GM10847 (cell line): ENCODE data around the gene IP6K3.

Source experiments
- POLR2A ChIP-seq: IDR thresholded peaks from 2 replicates; pipeline ENCODE4 v1.6.1; 2011; ENCODE audit not compliant: insufficient read length; ENCODE audit errors: extremely low read depth

The IP6K3 gene

DNA sequence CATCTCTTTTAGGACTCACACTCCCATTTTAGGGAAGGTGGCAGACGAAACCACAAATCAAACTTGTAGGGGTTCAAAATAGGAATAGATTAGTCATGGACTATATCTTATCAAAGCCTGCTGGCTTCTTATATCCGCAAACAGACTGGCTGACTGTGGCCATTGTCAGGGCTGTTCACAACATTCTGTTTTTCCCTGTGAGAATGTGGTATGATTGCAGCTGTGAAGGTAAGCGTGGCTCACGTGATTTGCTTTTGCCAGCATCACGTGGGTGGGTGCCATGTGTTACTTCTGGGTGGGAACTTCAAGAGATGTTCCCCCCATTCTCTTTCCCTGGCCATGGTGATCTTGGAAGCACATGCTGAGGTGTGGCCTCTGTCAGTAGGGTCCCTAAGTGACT, 5.9 kb downstream of the IP6K3 start:
- TF ChIP-seq POLR2A: no peak

- TF ChIP-seq POLR2A: no peak
These were observed 6.5 kb downstream of the IP6K3 start for GRCh38 chr6:33740204-33740608.

DNA sequence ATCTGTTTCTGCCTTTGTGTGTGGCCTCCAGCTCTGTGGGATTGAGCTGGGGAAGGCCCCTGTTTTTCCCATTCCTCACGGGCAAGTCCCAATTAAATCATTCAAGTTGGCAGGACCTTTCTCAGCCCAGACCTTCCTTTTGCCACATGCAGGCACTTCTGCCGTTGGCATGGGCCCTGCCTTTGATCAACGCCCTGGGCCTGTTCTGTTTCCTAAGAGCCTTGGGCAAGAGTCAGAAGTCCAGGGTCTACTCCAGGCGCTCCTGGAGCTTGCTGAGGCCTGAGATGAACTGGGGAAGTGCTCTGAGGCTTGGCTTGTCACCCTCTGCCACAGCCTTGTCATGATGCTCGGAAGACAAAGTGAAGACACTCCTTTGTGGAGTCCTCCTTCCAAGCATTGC, 7.1 kb downstream of the IP6K3 start:
- TF ChIP-seq POLR2A: no peak

DNA sequence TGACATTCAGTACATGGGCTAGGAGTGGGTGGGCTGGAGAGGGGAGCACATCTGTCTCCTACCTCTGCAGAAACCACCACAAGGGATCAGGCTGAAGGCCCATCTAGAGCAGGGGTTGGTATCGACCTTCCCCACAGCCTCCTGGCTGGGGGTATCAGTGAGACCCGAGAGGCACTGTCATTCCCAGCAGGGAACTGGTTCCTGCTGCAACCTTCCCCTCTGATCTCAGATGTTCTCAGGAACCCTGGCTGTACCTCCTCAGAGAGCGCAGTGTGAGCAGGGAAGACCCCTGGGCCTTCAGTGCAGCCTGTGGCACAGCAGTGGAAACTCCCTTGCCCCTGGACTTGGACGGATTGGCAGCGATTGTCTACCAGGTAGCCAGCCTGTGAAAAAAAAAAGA, 7.8 kb downstream of the IP6K3 start:
- TF ChIP-seq POLR2A: no peak

DNA sequence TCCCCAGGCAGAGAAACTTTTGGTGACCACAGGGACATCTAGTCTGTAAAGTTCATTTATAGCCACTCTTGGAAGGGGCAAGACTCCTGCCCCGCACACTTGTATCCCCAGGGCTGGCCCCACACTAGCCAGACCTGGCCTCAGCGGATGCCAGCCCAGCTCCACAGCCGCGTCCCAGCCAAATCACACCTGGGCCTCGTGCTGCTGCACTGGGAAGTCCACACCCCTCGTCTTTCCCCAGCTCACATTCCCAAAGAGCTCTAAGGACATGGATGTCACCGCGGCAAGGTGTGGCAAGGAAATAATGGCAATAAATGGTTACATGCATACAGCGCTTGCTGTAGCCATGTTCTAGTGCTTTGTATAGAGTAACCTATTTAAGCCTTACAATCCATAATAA, 8.6 kb downstream of the IP6K3 start:
- no peak for TF ChIP-seq POLR2A

GRCh38 chr6:33737267-33738026, 9.3 kb downstream of the IP6K3 start:
- no peak for TF ChIP-seq POLR2A

- no peak for TF ChIP-seq POLR2A
These were observed 11.5 kb downstream of the IP6K3 start for GRCh38 chr6:33735216-33735615.

DNA sequence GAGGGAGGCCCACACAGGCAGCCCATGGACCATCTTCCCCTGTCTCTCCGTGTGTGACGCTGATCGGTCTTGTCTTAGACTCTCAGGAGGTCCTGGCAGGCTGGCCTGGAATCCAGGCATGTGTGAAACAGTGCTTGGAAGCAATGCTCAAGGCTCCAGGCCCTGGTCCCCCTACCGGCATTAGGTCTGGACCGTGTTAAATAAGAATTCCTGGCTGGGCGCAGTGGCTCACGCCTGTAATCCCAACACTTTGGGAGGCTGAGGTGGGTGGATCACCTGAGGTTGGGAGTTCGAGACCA, 13.0 kb downstream of the IP6K3 start:
- TF ChIP-seq POLR2A: no peak

DNA sequence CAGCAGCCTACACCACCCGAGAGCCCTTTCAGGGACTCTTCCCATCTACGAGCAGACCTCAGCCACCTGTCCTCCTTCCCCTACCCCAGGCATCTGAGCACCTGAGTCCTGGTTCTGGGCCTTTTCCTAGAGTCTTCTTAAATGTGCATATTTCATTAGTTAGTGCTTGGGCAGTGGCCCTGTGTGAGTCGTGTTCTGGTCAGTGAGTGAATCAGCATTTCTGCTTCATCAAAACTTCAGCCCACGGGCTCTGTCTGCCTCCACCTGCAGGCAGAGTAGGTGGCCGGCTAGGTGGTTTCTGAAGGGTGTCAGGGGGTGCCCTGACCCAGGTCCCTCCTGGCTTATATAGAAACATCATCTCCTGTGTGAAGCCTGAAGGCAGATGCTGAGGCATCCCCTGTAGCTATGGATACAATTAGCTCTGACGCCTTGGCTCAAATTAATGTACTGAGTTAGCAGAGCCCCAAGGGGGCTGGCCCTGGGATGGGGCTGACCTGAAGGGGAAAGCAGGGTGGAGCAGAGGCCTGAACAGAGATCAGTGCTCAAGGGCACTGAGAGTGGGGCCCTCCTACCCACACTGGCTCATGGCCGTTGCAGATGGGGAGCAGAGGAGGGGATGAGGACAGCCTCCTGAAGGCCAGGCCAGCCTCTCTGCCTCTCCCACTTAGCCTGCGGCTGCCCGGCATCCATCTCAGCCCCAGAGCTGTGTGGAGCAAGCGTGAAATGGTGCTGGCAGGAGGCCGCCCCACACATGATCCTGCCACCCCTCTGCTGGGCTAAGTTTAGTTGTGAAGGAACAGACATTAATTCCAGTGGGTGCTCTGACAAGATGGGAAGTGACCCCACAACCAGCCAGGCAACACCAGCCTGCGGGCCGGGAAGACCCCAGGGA, 13.6 kb downstream of the IP6K3 start:
- TF ChIP-seq POLR2A: no peak

GRCh38 chr6:33732385-33732784, 14.3 kb downstream of the IP6K3 start:
- no peak for TF ChIP-seq POLR2A

DNA sequence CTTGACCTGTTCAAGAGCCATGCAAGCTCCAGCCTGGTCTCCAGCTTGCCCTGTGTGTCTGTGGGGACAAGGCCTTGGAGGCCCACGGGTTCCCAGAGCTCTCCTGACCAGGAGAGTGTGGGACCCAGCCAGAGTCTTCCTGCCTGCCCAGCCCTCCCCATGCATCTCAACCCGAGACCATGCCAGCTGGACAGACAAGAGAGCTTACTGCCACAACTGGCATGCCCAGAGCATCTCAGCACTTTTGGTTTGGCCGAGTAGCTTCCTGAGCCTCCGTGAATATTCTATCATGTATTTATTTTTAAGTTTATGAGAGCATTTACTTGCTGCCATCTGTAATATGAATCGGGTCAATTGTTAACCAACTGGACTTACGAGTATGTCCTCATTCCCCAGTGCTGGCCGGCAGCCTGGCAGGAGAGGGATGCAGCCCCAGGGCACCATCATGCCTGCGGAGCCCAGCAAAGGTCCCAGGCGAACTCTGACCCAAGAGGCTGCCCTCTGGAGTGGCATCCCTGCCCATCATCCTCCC, 14.9 kb downstream of the IP6K3 start:
- TF ChIP-seq POLR2A: no peak

DNA sequence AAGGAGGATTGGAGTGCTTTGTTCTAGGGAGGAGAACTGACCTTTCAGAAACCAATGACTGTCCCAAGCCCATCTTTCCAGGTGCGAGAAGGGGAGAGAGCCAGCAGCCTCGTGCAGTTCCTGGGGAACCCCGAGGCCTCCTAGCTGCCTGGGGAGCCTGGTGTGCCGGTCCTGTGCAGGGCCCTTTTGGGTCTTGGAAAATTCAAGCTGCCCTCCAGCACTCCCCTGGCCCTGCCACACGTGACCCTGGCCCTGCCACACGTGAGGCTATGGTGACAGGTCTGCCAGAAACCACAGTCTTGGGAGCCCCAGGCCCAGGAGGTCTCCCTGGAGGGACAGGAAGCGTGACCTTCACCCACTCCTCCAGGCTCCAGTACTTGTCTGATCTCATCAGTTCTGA, 15.7 kb downstream of the IP6K3 start:
- no peak for TF ChIP-seq POLR2A

- no peak for TF ChIP-seq POLR2A
These were observed 16.1 kb downstream of the IP6K3 start for GRCh38 chr6:33730611-33731010.

GRCh38 chr6:33729059-33729458, 17.6 kb downstream of the IP6K3 start:
- no peak for TF ChIP-seq POLR2A

- TF ChIP-seq POLR2A: no peak
These were observed 18.3 kb downstream of the IP6K3 start for GRCh38 chr6:33728438-33728837.

- TF ChIP-seq POLR2A: no peak
These were observed 18.8 kb downstream of the IP6K3 start for GRCh38 chr6:33727932-33728331.
